ENCODE measurements around the gene LRBA.

- TF ChIP-seq MYC (IDR thresholded peaks at IDR 0.05; ENCODE audit: low read depth, low read length) (no peak), CTCF (IDR thresholded peaks at IDR 0.05; ENCODE audit: extremely low read depth in 1 of 2, insufficient read depth in 1 of 2, low read depth in 1 of 2, low read length in 2 of 2) (no peak), POLR2AphosphoS5 (IDR thresholded peaks at IDR 0.05; ENCODE audit: insufficient read depth, low read depth, low read length) (no peak), POLR2A (IDR thresholded peaks at IDR 0.05; ENCODE audit: low read depth, low read length) (no peak), MAX (IDR thresholded peaks at IDR 0.05; ENCODE audit: insufficient read depth, insufficient read length) (no peak), JUN (IDR thresholded peaks at IDR 0.05; ENCODE audit: borderline replicate concordance, insufficient read depth, insufficient read length, low read depth) (no peak), GATA2 (IDR thresholded peaks at IDR 0.05; ENCODE audit: insufficient read depth, insufficient read length, low read depth, low read length) (no peak), EZH2 (IDR thresholded peaks at IDR 0.05; ENCODE audit: borderline replicate concordance, low read depth, low read length, severe bottlenecking) (no peak), FOS (IDR thresholded peaks at IDR 0.05; ENCODE audit: borderline replicate concordance, insufficient read depth, low read length) (no peak)
Observed at GRCh38 chr4:150384249-150384648, 630.8 kb downstream of the LRBA start.
